GM19240 (cell line): ENCODE measurements around the gene MYBPHL.

Experiments used
- DNase-seq: peaks from one replicate; pipeline ENCODE4 v3.0.0; 2011; ENCODE audit warnings: low spot score; ENCODE audit not compliant: insufficient read length

The MYBPHL gene

GRCh38 chr1:109306832-109307273 is at the start of gene MYBPHL:
TSS of gene MYBPHL (minus strand) at chr1:109307011. CDS start at chr1:109306991, 20 bp downstream.
- no peak for DNase-seq

GRCh38 chr1:109356505-109356904 is 49.7 kb upstream of the MYBPHL start:
- DNase-seq, result no peak

- DNase-seq, result no peak
Observed at GRCh38 chr1:109354929-109355328, 48.1 kb upstream of the MYBPHL start.

GRCh38 chr1:109351457-109351856 is 44.6 kb upstream of the MYBPHL start:
- no peak for DNase-seq

- no peak for DNase-seq
Observed at GRCh38 chr1:109350655-109351054, 43.8 kb upstream of the MYBPHL start.

GRCh38 chr1:109350182-109350581 is 43.4 kb upstream of the MYBPHL start:
- DNase-seq, result no peak

- DNase-seq, result no peak
Observed at GRCh38 chr1:109347511-109347910, 40.7 kb upstream of the MYBPHL start.

- DNase-seq, result no peak
Observed at GRCh38 chr1:109341944-109342930, 35.4 kb upstream of the MYBPHL start.

- no peak for DNase-seq
Observed at GRCh38 chr1:109338608-109339007, 31.8 kb upstream of the MYBPHL start.

GRCh38 chr1:109338091-109338490 is 31.3 kb upstream of the MYBPHL start:
- no peak for DNase-seq

- DNase-seq, result no peak
Observed at GRCh38 chr1:109335091-109335490, 28.3 kb upstream of the MYBPHL start.

- no peak for DNase-seq
Observed at GRCh38 chr1:109331113-109331512, 24.3 kb upstream of the MYBPHL start.

- DNase-seq, result no peak
Observed at GRCh38 chr1:109327285-109327684, 20.5 kb upstream of the MYBPHL start.

GRCh38 chr1:109322974-109323373 is 16.2 kb upstream of the MYBPHL start:
- no peak for DNase-seq

- no peak for DNase-seq
Observed at GRCh38 chr1:109319114-109319513, 12.3 kb upstream of the MYBPHL start.

GRCh38 chr1:109316506-109316905 is 9.7 kb upstream of the MYBPHL start:
- no peak for DNase-seq

- no peak for DNase-seq
Observed at GRCh38 chr1:109315288-109315687, 8.5 kb upstream of the MYBPHL start.

GRCh38 chr1:109314795-109315194 is 8.0 kb upstream of the MYBPHL start:
- DNase-seq, result no peak

GRCh38 chr1:109312978-109313775 is 6.4 kb upstream of the MYBPHL start:
- DNase-seq, result no peak

GRCh38 chr1:109312246-109312645 is 5.4 kb upstream of the MYBPHL start:
- no peak for DNase-seq

GRCh38 chr1:109309347-109309746 is 2.5 kb upstream of the MYBPHL start:
- DNase-seq, result no peak
